Ishikawa (cell line): Measurements from ENCODE around the gene KCNH2.

Experiments used
- CREB1 ChIP-seq: IDR thresholded peaks from 2 replicates; pipeline ENCODE4 v1.6.1; 2012; ENCODE audit warnings: low read depth
- EP300 ChIP-seq: IDR thresholded peaks from 2 replicates; pipeline ENCODE4 v1.6.1; 2012; ENCODE audit warnings: borderline replicate concordance
- FOXM1 ChIP-seq: IDR thresholded peaks from 2 replicates; pipeline ENCODE4 v1.6.1; 2012; ENCODE audit warnings: low read depth, borderline replicate concordance
- NFIC ChIP-seq: IDR thresholded peaks from 2 replicates; pipeline ENCODE4 v1.6.1; 2012

- TF ChIP-seq NFIC, result no peak
- no peak for TF ChIP-seq CREB1
- no peak for TF ChIP-seq FOXM1
- no peak for TF ChIP-seq EP300
Measured at GRCh38 chr7:150895809-150896208, 82.3 kb downstream of the KCNH2 start.
